HepG2 (cell line): ENCODE results near the gene APLNR. TPM values are rescaled to one million over a fixed set of nuclear protein-coding genes. Genes with fewer than 3 reads are reported as not detected.

ENCODE experiments used
- IRF1 ChIP-seq: sonication (generic); formaldehyde crosslinking; IDR thresholded peaks from 2 replicates; pipeline ENCODE4 v1.4.0; 2020; ENCODE audit warnings: low read depth, mild to moderate bottlenecking, missing genetic modification reagents
- MTERF4 ChIP-seq: sonication (generic); formaldehyde crosslinking; IDR thresholded peaks from 2 replicates; pipeline ENCODE4 v1.8.0; 2023; ENCODE audit warnings: mild to moderate bottlenecking, missing genetic modification reagents
- POLR2A ChIP-seq, 2 experiments: IDR thresholded peaks; 2 replicates each; pipeline ENCODE4 v1.6.1; 2011; ENCODE audit warnings: low read depth in 2 of 2, low read length in 2 of 2, mild to moderate bottlenecking in 1 of 2, moderate library complexity in 1 of 2; ENCODE audit not compliant: insufficient read depth in 1 of 2
- SP5 ChIP-seq: IDR thresholded peaks from 2 replicates; pipeline ENCODE4 v1.6.1; 2016; ENCODE audit warnings: low read depth, borderline replicate concordance
- TERF1 ChIP-seq: sonication (generic); formaldehyde crosslinking; IDR thresholded peaks from 2 replicates; pipeline ENCODE4 v1.8.0; 2022; ENCODE audit warnings: mild to moderate bottlenecking, missing genetic modification reagents, moderate library complexity
- ZBTB4 ChIP-seq: sonication (generic); formaldehyde crosslinking; IDR thresholded peaks from 2 replicates; pipeline ENCODE4 v1.4.0; 2020; ENCODE audit warnings: missing genetic modification reagents, mild to moderate bottlenecking, borderline replicate concordance
- ZNF34 ChIP-seq: sonication (generic); formaldehyde crosslinking; IDR thresholded peaks from 2 replicates; pipeline ENCODE4 v1.4.0; 2020; ENCODE audit warnings: mild to moderate bottlenecking, missing genetic modification reagents, borderline replicate concordance
- ZNF549 ChIP-seq: sonication (generic); formaldehyde crosslinking; IDR thresholded peaks from 2 replicates; pipeline ENCODE4 v1.5.0; 2020; ENCODE audit warnings: missing genetic modification reagents
- polyA plus RNA-seq, 8 experiments: library from polyadenylated mRNA; depleted of rRNA in 3 of 8; stranded (reverse) in 7 of 8; unstranded in 1 of 8; fragments of >200 nt; fragmentation: Illumina TruSeq in 4 of 8; extraction: Trizol in 4 of 8; gene quantifications; 2 replicates each; pipeline versions ENCODE4 v1.2.1 to v1.2.3, GENCODE V29; 2011 to 2016; ENCODE audit warnings: low read depth in 4 of 8, missing spikeins in 1 of 8, mixed read lengths in 1 of 8; ENCODE audit not compliant: insufficient read depth in 1 of 8
- total RNA-seq, 5 experiments: library from RNA; depleted of rRNA; stranded (reverse); fragments of >200 nt; fragmentation: Illumina TruSeq; extraction: Trizol; gene quantifications; 2 replicates each; pipeline ENCODE4 v1.2.3, GENCODE V29; 2016; ENCODE audit warnings: low read depth in 1 of 5

APLNR gene
- total and polyA plus RNA-seq, 2 of the 13 experiments (the other 11 are each of a cell fraction or from before 2014, with no cell fraction given), result not detected

- no peak for TF ChIP-seq ZBTB4 (CRISPR knock-in tag)
- TF ChIP-seq SP5, result no peak
- no peak for TF ChIP-seq MTERF4 (CRISPR knock-in tag)
- TF ChIP-seq POLR2A (IDR thresholded peaks at IDR 0.05; ENCODE audit: insufficient read depth in 1 of 2, low read depth in 2 of 2, low read length in 2 of 2), result no peak
- no peak for TF ChIP-seq IRF1
- TF ChIP-seq ZNF549 (CRISPR knock-in tag), result no peak
- no peak for TF ChIP-seq TERF1
- TF ChIP-seq ZNF34 (CRISPR knock-in tag), result no peak
Observed at GRCh38 chr11:57210781-57211180, 26.3 kb downstream of the APLNR start (continued).
